ENCODE measurements around the gene GALNT18.

DNA sequence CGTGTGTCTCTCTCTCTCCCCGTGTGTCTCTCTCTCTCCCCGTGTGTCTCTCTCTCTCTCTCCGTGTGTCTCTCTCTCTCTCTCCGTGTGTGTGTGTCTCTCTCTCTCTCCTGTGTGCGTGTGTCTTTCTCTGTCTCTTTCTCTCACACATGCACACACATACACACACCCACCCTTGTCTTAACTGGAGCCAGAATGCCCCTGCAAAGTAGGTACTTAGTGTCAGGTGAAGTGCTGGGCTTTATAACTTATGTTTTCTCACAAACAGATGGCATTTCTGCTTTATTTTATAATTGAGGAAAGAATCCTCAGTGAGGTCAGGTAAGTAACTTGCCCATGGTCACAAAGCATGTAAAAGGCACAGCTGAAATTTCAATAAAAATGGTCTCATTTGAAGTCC, 374.7 kb downstream of the GALNT18 start:
- TF ChIP-seq CEBPB (IDR thresholded peaks at IDR 0.05): no peak
- TF ChIP-seq TCF12 (IDR thresholded peaks at IDR 0.05; ENCODE audit: low read depth): no peak
- TF ChIP-seq, protein P1, sequence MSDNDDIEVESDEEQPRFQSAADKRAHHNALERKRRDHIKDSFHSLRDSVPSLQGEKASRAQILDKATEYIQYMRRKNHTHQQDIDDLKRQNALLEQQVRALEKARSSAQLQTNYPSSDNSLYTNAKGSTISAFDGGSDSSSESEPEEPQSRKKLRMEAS (IDR thresholded peaks at IDR 0.05): no peak
- TF ChIP-seq NFIC (IDR thresholded peaks at IDR 0.05): no peak
- TF ChIP-seq RAD21 (IDR thresholded peaks at IDR 0.05; ENCODE audit: low read depth): no peak
- TF ChIP-seq TAF1 (IDR thresholded peaks at IDR 0.05; ENCODE audit: low read depth): no peak

Measured in Ishikawa (cell line).